ENCODE results near the gene NELFCD.

DNA sequence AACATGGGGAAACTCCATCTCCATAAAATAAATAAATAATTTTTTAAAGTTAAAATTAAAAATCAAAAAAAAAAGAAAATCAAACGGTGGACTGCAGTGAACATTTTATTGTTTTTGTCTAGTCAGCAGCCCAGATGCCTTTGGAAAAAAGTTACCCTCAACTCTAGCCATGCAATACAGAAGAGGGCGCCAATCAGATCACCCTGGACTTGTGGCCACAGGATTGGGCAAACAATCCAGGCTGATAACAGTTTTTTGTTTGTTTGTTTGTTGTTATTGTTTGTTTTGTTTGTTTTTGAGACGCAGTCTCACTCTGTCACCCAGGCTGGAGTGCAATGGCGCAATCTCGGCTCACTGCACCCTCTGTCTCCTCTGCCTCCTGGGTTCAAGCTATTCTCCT is 30.5 kb upstream of the NELFCD start:
- TF ChIP-seq, protein P1, sequence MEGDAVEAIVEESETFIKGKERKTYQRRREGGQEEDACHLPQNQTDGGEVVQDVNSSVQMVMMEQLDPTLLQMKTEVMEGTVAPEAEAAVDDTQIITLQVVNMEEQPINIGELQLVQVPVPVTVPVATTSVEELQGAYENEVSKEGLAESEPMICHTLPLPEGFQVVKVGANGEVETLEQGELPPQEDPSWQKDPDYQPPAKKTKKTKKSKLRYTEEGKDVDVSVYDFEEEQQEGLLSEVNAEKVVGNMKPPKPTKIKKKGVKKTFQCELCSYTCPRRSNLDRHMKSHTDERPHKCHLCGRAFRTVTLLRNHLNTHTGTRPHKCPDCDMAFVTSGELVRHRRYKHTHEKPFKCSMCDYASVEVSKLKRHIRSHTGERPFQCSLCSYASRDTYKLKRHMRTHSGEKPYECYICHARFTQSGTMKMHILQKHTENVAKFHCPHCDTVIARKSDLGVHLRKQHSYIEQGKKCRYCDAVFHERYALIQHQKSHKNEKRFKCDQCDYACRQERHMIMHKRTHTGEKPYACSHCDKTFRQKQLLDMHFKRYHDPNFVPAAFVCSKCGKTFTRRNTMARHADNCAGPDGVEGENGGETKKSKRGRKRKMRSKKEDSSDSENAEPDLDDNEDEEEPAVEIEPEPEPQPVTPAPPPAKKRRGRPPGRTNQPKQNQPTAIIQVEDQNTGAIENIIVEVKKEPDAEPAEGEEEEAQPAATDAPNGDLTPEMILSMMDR (optimal IDR thresholded peaks at IDR 0.05 in 1 of 3, IDR thresholded peaks at IDR 0.05 in 1 of 3, conservative IDR thresholded peaks at IDR 0.05 in 1 of 3; ENCODE audit: extremely low read depth in 1 of 3, insufficient read depth in 2 of 3, low read length in 3 of 3), result peak in 1 of 3 experiments; percentile 32
- no peak for TF ChIP-seq EZH2 (IDR thresholded peaks at IDR 0.05; ENCODE audit: low read length)

All from keratinocyte (primary cell).